ENCODE data around the gene CAMKMT. TPM values are rescaled to one million over a fixed set of nuclear protein-coding genes. Genes with fewer than 3 reads are reported as not detected.

Gene CAMKMT
- total RNA-seq, 1 donor from 2014 or later: 5.8 TPM

DNA sequence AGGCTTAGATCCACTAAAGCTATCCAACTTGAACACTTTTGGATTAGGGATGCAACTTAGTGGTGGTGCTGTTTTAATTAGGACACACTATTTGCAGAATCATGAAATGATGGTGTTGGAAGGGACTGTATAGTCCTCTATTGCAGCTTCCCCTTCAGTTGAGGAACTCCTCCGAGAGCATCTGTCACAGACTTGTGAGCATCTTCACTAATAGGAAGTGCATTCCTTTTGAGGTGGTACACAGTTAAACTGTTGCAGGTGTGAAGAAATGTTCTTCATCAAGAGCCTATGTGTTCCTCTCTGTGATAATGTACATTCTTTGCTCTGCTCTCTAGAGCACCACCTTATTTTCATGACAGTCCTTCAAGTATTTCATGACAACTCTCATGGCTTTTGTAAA, 197.4 kb downstream of the CAMKMT start:
- TF ChIP-seq CTCF (IDR thresholded peaks at IDR 0.05; ENCODE audit: insufficient read depth, low read length, poor library complexity, severe bottlenecking): no peak
- Histone ChIP-seq H3K27me3 (ENCODE audit: control insufficient read depth, insufficient read depth, low read length) (no peaks in the 10 kb centered on the region), H3K36me3 (ENCODE audit: control insufficient read depth, insufficient read depth, low read length) (no peaks in the 10 kb centered on the region), H3K4me3 (ENCODE audit: low read depth, low read length) (no peak overlapping the region)
- DNase-seq (ENCODE audit: low read depth): no peak

- Histone ChIP-seq H3K27me3 (ENCODE audit: control insufficient read depth, insufficient read depth, low read length) (no peaks in the 10 kb centered on the region), H3K36me3 (ENCODE audit: control insufficient read depth, insufficient read depth, low read length) (no peaks in the 10 kb centered on the region), H3K4me3 (ENCODE audit: low read depth, low read length) (no peak overlapping the region)
- TF ChIP-seq CTCF (IDR thresholded peaks at IDR 0.05; ENCODE audit: insufficient read depth, low read length, poor library complexity, severe bottlenecking): peak; percentile 19
- DNase-seq (ENCODE audit: low read depth): no peak
Measured at GRCh38 chr2:44560352-44560751, 198.6 kb downstream of the CAMKMT start.

DNA sequence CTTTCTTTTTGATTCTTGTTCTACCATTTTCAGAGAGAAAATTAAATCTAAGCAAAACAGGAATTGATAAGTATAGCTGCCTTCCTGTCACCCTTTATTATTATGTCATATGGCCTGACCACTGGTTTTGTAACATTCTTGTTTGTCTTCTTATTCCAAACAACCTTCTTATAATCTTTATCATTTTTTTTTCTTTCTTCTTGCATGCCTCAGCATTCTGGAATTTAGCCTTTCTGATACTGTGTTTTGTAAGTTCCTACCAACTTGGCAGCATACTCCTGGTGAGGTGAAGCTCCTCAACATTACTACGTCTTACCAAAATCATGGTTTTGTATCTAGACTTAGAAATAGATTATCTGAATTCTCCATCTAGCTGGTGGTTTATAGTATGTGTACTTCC, 199.2 kb downstream of the CAMKMT start:
- Histone ChIP-seq H3K27me3 (ENCODE audit: control insufficient read depth, insufficient read depth, low read length) (no peaks in the 10 kb centered on the region), H3K36me3 (ENCODE audit: control insufficient read depth, insufficient read depth, low read length) (no peaks in the 10 kb centered on the region), H3K4me3 (ENCODE audit: low read depth, low read length) (no peak overlapping the region)
- TF ChIP-seq CTCF (IDR thresholded peaks at IDR 0.05; ENCODE audit: insufficient read depth, low read length, poor library complexity, severe bottlenecking): no peak
- DNase-seq (ENCODE audit: low read depth): no peak

DNA sequence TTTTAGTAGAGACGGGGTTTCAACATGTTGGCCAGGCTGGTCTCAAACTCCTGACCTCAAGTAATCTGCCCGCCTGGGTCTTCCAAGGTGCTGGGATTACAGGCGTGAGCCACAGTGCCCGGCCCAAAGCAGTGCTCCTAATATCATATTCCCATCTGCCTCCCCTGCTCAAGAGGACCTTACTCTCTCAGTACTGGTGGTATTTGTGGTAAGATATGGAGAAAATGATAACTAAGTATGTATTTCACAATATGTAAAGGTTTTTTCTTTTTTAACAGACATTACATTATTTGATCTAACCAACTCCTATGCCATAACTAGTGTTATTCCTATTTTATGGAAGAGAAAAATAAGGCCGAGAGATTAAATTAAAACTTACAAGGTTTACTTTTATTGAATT, 201.0 kb downstream of the CAMKMT start:
- H3K27me3 ChIP-seq (ENCODE audit: control insufficient read depth, insufficient read depth, low read length): no peaks in the 10 kb centered on the region
- no peaks in the 10 kb centered on the region for H3K36me3 ChIP-seq (ENCODE audit: control insufficient read depth, insufficient read depth, low read length)
- DNase-seq (ENCODE audit: low read depth): no peak
- H3K4me3 ChIP-seq (ENCODE audit: low read depth, low read length): no peak overlapping the region
- TF ChIP-seq CTCF (IDR thresholded peaks at IDR 0.05; ENCODE audit: insufficient read depth, low read length, poor library complexity, severe bottlenecking): no peak

GRCh38 chr2:44564752-44565151, 203.0 kb downstream of the CAMKMT start:
- Histone ChIP-seq H3K4me3 (ENCODE audit: low read depth, low read length) (no peak overlapping the region), H3K36me3 (ENCODE audit: control insufficient read depth, insufficient read depth, low read length) (no peaks in the 10 kb centered on the region), H3K27me3 (ENCODE audit: control insufficient read depth, insufficient read depth, low read length) (no peaks in the 10 kb centered on the region)
- DNase-seq (ENCODE audit: low read depth): no peak
- TF ChIP-seq CTCF (IDR thresholded peaks at IDR 0.05; ENCODE audit: insufficient read depth, low read length, poor library complexity, severe bottlenecking): no peak

DNA sequence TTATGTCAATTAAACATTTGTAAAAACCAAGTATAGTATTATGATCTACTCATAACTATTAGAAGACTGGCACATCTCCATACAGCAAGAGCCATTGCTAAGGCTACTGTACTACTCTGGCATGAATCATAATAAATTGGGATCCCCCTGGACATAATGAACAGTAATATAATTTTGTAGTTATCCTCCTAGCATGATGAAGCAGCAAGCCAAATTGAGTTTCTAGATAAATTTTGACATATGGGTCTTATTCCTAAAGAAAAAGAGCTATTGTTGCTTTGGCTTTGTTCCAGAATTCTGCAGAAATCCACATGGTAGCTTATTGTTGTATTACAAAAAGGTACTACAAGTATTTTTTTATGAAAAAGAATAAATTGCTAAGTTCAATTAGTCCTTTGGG, 204.3 kb downstream of the CAMKMT start:
- no peak for DNase-seq (ENCODE audit: low read depth)
- H3K36me3 ChIP-seq (ENCODE audit: control insufficient read depth, insufficient read depth, low read length): no peaks in the 10 kb centered on the region
- TF ChIP-seq CTCF (IDR thresholded peaks at IDR 0.05; ENCODE audit: insufficient read depth, low read length, poor library complexity, severe bottlenecking): no peak
- H3K27me3 ChIP-seq (ENCODE audit: control insufficient read depth, insufficient read depth, low read length): no peaks in the 10 kb centered on the region
- no peak overlapping the region for H3K4me3 ChIP-seq (ENCODE audit: low read depth, low read length)

All from kidney epithelial cell (primary cell).